Neural progenitor cell (in vitro differentiated cells): Measurements from ENCODE around the gene ADCY3.

Experiments used
- EZH2phosphoT487 ChIP-seq: fragments of 200-600 bp; sonication (generic); IDR thresholded peaks from 2 replicates; pipeline ENCODE4 v1.6.1; 2017; ENCODE audit warnings: antibody characterized with exemption
- TF ChIP-seq, protein P1 (sequence below): fragments of 200-600 bp; sonication (generic); IDR thresholded peaks from 2 replicates; pipeline ENCODE4 v1.5.1; 2017; ENCODE audit warnings: antibody characterized with exemption, mild to moderate bottlenecking

- no peak for TF ChIP-seq EZH2phosphoT487
- TF ChIP-seq, protein P1, sequence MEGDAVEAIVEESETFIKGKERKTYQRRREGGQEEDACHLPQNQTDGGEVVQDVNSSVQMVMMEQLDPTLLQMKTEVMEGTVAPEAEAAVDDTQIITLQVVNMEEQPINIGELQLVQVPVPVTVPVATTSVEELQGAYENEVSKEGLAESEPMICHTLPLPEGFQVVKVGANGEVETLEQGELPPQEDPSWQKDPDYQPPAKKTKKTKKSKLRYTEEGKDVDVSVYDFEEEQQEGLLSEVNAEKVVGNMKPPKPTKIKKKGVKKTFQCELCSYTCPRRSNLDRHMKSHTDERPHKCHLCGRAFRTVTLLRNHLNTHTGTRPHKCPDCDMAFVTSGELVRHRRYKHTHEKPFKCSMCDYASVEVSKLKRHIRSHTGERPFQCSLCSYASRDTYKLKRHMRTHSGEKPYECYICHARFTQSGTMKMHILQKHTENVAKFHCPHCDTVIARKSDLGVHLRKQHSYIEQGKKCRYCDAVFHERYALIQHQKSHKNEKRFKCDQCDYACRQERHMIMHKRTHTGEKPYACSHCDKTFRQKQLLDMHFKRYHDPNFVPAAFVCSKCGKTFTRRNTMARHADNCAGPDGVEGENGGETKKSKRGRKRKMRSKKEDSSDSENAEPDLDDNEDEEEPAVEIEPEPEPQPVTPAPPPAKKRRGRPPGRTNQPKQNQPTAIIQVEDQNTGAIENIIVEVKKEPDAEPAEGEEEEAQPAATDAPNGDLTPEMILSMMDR = no peak
Measured at GRCh38 chr2:24886126-24886501, 33.9 kb downstream of the ADCY3 start.
